OCI-LY1 (cell line): Measurements from ENCODE around the gene FAM107B.

ENCODE experiments used
- H2AFZ ChIP-seq: fragments of 200-600 bp; sonication (generic), shearing (Covaris generic); 2 replicates; pipeline ENCODE4 v1.6.0; 2014; ENCODE audit warnings: antibody characterized with exemption, mild to moderate bottlenecking, low read length
- H3F3A ChIP-seq: fragments of 200-600 bp; sonication (generic), shearing (Covaris generic); 2 replicates; pipeline ENCODE4 v1.6.0; 2014; ENCODE audit warnings: mild to moderate bottlenecking, antibody characterized with exemption, low read length, moderate library complexity; ENCODE audit not compliant: insufficient read depth
- H3K27ac ChIP-seq: fragments of 200-600 bp; sonication (generic); 2 replicates; pipeline ENCODE4 v1.5.1; 2014; ENCODE audit warnings: low read length, mixed run types, mild to moderate bottlenecking, low read depth; ENCODE audit not compliant: poor library complexity, severe bottlenecking
- H3K27me3 ChIP-seq: fragments of 200-600 bp; sonication (generic); 2 replicates; pipeline ENCODE4 v1.6.0; 2014; ENCODE audit warnings: antibody characterized with exemption, mild to moderate bottlenecking, low read length, moderate library complexity; ENCODE audit not compliant: insufficient read depth
- H3K36me3 ChIP-seq: fragments of 200-600 bp; sonication (generic); 2 replicates; pipeline ENCODE4 v1.6.1; 2014; ENCODE audit warnings: mild to moderate bottlenecking, antibody characterized with exemption, low read length, moderate library complexity, mixed read lengths; ENCODE audit not compliant: insufficient read depth
- H3K4me1 ChIP-seq: fragments of 200-600 bp; sonication (generic); 2 replicates; pipeline ENCODE4 v1.5.1; 2014; ENCODE audit warnings: mild to moderate bottlenecking, low read length, moderate library complexity; ENCODE audit not compliant: insufficient read depth, severe bottlenecking
- H3K4me2 ChIP-seq: fragments of 200-600 bp; sonication (generic), shearing (Covaris generic); 2 replicates; pipeline ENCODE4 v1.6.1; 2014; ENCODE audit warnings: low read length
- H3K4me3 ChIP-seq: fragments of 200-600 bp; sonication (generic); 2 replicates; pipeline ENCODE4 v1.5.1; 2014; ENCODE audit warnings: low read length, low read depth, mild to moderate bottlenecking, mixed read lengths; ENCODE audit not compliant: poor library complexity, severe bottlenecking
- H3K79me2 ChIP-seq: fragments of 200-600 bp; shearing (Covaris generic); 2 replicates; pipeline ENCODE4 v1.6.1; 2016; ENCODE audit warnings: mixed run types, low read length, mixed read lengths; ENCODE audit not compliant: insufficient read depth
- H3K9ac ChIP-seq: fragments of 200-600 bp; sonication (generic), shearing (Covaris generic); 2 replicates; pipeline ENCODE4 v1.6.1; 2014; ENCODE audit warnings: mild to moderate bottlenecking, low read length, mixed read lengths
- H3K9me2 ChIP-seq: fragments of 200-600 bp; sonication (generic), shearing (Covaris generic); 2 replicates; pipeline ENCODE4 v1.6.1; 2014; ENCODE audit warnings: low read depth, mild to moderate bottlenecking, low read length, mixed read lengths
- H3K9me3 ChIP-seq: fragments of 200-600 bp; shearing (Covaris generic); 2 replicates; pipeline ENCODE4 v1.6.1; 2014; ENCODE audit warnings: low read length, mixed read lengths
- H4K20me1 ChIP-seq: fragments of 200-600 bp; sonication (generic), shearing (Covaris generic); 2 replicates; pipeline ENCODE4 v1.6.0; 2016; ENCODE audit warnings: mild to moderate bottlenecking, low read length; ENCODE audit not compliant: insufficient read depth
- EZH2 ChIP-seq: fragments of 200-600 bp; sonication (generic), shearing (Covaris generic); IDR thresholded peaks from 2 replicates; pipeline ENCODE4 v1.8.0; 2017; ENCODE audit warnings: borderline replicate concordance, mixed run types, mild to moderate bottlenecking, antibody characterized with exemption, low read length, moderate library complexity, mixed read lengths
- TF ChIP-seq, protein P1 (sequence below): fragments of 200-600 bp; sonication (generic), shearing (Covaris generic); IDR thresholded peaks from 2 replicates; pipeline ENCODE4 v1.5.1; 2017; ENCODE audit warnings: mild to moderate bottlenecking, antibody characterized with exemption, low read length, moderate library complexity, mixed read lengths

Gene FAM107B

GRCh38 chr10:14674376-14675050 lies 100.2 kb downstream of the FAM107B start:
- Histone ChIP-seq H3K27ac (peak overlapping the region; percentile 48), H3K36me3 (no peaks in the 10 kb centered on the region), H3K4me2 (peak overlapping the region; percentile 43), H4K20me1 (no peaks in the 10 kb centered on the region), H2AFZ (no peak overlapping the region; the same call in 1 of the 2 replicates), H3K4me3 (no peak overlapping the region), H3K27me3 (no peaks in the 10 kb centered on the region), H3K9me2 (no peaks in the 10 kb centered on the region), H3K79me2 (no peaks in the 10 kb centered on the region), H3K9ac (peak overlapping the region; percentile 2; the same call in 1 of the 2 replicates), H3F3A (0 out of 2 replicates have a peak, but pooled peaks cover 3% of the 10 kb centered on the region), H3K4me1 (peaks cover 32% of the 10 kb centered on the region), H3K9me3 (peaks cover 11% of the 10 kb centered on the region)
- TF ChIP-seq, protein P1, sequence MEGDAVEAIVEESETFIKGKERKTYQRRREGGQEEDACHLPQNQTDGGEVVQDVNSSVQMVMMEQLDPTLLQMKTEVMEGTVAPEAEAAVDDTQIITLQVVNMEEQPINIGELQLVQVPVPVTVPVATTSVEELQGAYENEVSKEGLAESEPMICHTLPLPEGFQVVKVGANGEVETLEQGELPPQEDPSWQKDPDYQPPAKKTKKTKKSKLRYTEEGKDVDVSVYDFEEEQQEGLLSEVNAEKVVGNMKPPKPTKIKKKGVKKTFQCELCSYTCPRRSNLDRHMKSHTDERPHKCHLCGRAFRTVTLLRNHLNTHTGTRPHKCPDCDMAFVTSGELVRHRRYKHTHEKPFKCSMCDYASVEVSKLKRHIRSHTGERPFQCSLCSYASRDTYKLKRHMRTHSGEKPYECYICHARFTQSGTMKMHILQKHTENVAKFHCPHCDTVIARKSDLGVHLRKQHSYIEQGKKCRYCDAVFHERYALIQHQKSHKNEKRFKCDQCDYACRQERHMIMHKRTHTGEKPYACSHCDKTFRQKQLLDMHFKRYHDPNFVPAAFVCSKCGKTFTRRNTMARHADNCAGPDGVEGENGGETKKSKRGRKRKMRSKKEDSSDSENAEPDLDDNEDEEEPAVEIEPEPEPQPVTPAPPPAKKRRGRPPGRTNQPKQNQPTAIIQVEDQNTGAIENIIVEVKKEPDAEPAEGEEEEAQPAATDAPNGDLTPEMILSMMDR, result no peak
- no peak for TF ChIP-seq EZH2

GRCh38 chr10:14673189-14673861 lies 101.4 kb downstream of the FAM107B start:
- Histone ChIP-seq H2AFZ (no peak overlapping the region; the same call in 1 of the 2 replicates), H3K4me2 (peak overlapping the region; percentile 43)

DNA sequence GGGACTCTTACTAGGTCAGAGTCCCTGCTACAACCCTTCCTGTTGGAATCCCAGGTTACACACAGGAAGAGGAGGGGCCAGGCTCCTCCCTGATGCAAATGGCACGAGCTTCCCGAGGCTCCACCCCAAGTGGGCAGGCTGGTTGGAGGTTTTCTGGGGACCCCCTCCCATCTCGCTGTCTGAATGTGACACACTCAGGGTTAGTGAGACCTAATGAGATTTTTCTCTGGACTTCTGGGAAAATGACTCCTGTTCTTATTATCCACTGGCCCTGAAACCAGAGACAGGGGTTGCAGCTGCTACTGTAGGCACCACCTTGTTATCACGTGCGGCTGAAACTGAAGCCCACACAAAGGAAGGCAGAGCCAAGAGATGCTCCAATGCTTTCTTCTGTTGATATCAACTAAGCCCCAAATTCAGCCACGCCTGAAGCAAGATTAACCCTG lies 103.3 kb downstream of the FAM107B start:
- Histone ChIP-seq H3K9ac (no peak overlapping the region), H3K4me1 (peaks cover 32% of the 10 kb centered on the region), H3K9me3 (peaks cover 11% of the 10 kb centered on the region), H3F3A (0 out of 2 replicates have a peak, but pooled peaks cover 3% of the 10 kb centered on the region), H3K27ac (no peak overlapping the region), H3K36me3 (no peaks in the 10 kb centered on the region), H3K9me2 (no peaks in the 10 kb centered on the region), H2AFZ (no peak overlapping the region), H3K27me3 (no peaks in the 10 kb centered on the region), H3K79me2 (no peaks in the 10 kb centered on the region), H4K20me1 (no peaks in the 10 kb centered on the region), H3K4me2 (no peak overlapping the region), H3K4me3 (no peak overlapping the region)
- TF ChIP-seq EZH2, result no peak
- TF ChIP-seq, protein P1, result no peak

More at GRCh38 chr10:14673189-14673861, 101.4 kb downstream of the FAM107B start:
- TF ChIP-seq, protein P1, result no peak
- TF ChIP-seq EZH2, result no peak
- Histone ChIP-seq H3K27me3 (no peaks in the 10 kb centered on the region), H3F3A (0 out of 2 replicates have a peak, but pooled peaks cover 3% of the 10 kb centered on the region), H4K20me1 (no peaks in the 10 kb centered on the region), H3K9me2 (no peaks in the 10 kb centered on the region), H3K79me2 (no peaks in the 10 kb centered on the region), H3K36me3 (no peaks in the 10 kb centered on the region), H3K27ac (peak overlapping the region; percentile 48), H3K9me3 (peaks cover 11% of the 10 kb centered on the region), H3K4me1 (peaks cover 32% of the 10 kb centered on the region), H3K4me3 (peak overlapping the region; percentile 9), H3K9ac (no peak overlapping the region; the same call in 1 of the 2 replicates)
